Gastroesophageal sphincter (tissue), 4 donors: Measurements from ENCODE around the gene TAF11L3. TPM values are rescaled to one million over a fixed set of nuclear protein-coding genes. Genes with fewer than 3 reads are reported as not detected.
"Not testable (repeated sequence)": the region's sequence is repeated elsewhere in the genome, so short reads cannot be mapped to it uniquely, and the experiment has no call there.

Source experiments
- ATAC-seq: fragments of 150-250 bp; one replicate; pipeline ENCODE4 v1.9.1; 2016; ENCODE audit warnings: mild to moderate bottlenecking, moderate library complexity
- H3K27ac ChIP-seq, 4 donors: fragments of 200-600 bp; sonication (generic) in 3 of 4; 1 replicate in 3 of 4; 2 replicates in 1 of 4; pipeline ENCODE4 v1.5.1; 2016 to 2019
- H3K27me3 ChIP-seq: fragments of 200-600 bp; sonication (generic); one replicate; pipeline ENCODE4 v1.5.1; 2019
- H3K36me3 ChIP-seq, 2 donors: fragments of 200-600 bp; sonication (generic); one replicate each; pipeline ENCODE4 v1.5.1; 2019; ENCODE audit warnings: control low read depth in 1 of 2
- H3K4me1 ChIP-seq, 3 donors: fragments of 200-600 bp; sonication (generic); 1 replicate in 2 of 3; 2 replicates in 1 of 3; pipeline ENCODE4 v1.5.1; 2016 to 2019; ENCODE audit warnings: control low read depth in 2 of 3
- H3K4me3 ChIP-seq, 2 donors: fragments of 200-600 bp; sonication (generic); one replicate each; pipeline ENCODE4 v1.5.1; 2019; ENCODE audit warnings: mild to moderate bottlenecking in 1 of 2, moderate library complexity in 1 of 2
- H3K9me3 ChIP-seq, 3 donors: fragments of 200-600 bp; sonication (generic); one replicate each; pipeline ENCODE4 v1.5.1; 2017 to 2019; ENCODE audit warnings: control low read depth in 2 of 3
- CTCF ChIP-seq, 4 experiments: fragments of 200-600 bp in 2 of 4; fragments of 450-650 bp in 2 of 4; sonication (generic) in 1 of 4; IDR thresholded peaks; one replicate each; pipeline ENCODE4 v1.5.1; 2017 to 2019; ENCODE audit warnings: antibody characterized with exemption in 4 of 4, mild to moderate bottlenecking in 2 of 4, moderate library complexity in 2 of 4
- EP300 ChIP-seq: sonication (generic); formaldehyde crosslinking; IDR thresholded peaks from one replicate; pipeline ENCODE4 v1.6.1; 2017; ENCODE audit warnings: antibody characterized with exemption, mild to moderate bottlenecking
- POLR2A ChIP-seq, 2 donors: fragments of 450-650 bp; IDR thresholded peaks; one replicate each; pipeline ENCODE4 v1.6.1; 2017; ENCODE audit warnings: antibody characterized with exemption in 2 of 2, mild to moderate bottlenecking in 2 of 2, moderate library complexity in 1 of 2
- POLR2AphosphoS5 ChIP-seq: sonication (generic); formaldehyde crosslinking; IDR thresholded peaks from one replicate; pipeline ENCODE4 v1.6.1; 2017; ENCODE audit warnings: antibody characterized with exemption
- whole genome bisulfite sequencing, 2 donors: methylation state at CpG; one replicate each; pipeline ENCODE4 v1.1.5; 2018; ENCODE audit warnings: low coverage in 1 of 2; 5-methylcytosine and 5-hydroxymethylcytosine counted together
- total RNA-seq, 4 donors: library from RNA; depleted of rRNA; stranded (reverse); fragments of >200 nt; gene quantifications; one replicate each; pipeline ENCODE4 v1.1.0, GENCODE V29; 2016

Gene TAF11L3
- total RNA-seq, result not detected

- H3K27ac ChIP-seq, H3K4me3 ChIP-seq, ATAC-seq, H3K27me3 ChIP-seq, H3K4me1 ChIP-seq, H3K36me3 ChIP-seq, H3K9me3 ChIP-seq: not testable (repeated sequence)
- WGBS, 2 donors, result no CpG with 5 or more reads among the region's 15 CpGs
Observed at GRCh38 chr5:17518067-17518466, at the start of gene TAF11L3. Gene TAF11L3 (plus strand): TSS chr5:17518367.

GRCh38 chr5:17470064-17470463 lies 48.1 kb upstream of the TAF11L3 start:
- no peak for ATAC-seq
- Histone ChIP-seq H3K4me3 (no peak overlapping the region), H3K4me1 (no peaks in the 10 kb centered on the region), H3K36me3 (no peaks in the 10 kb centered on the region), H3K27ac (no peak overlapping the region), H3K27me3 (no peaks in the 10 kb centered on the region), H3K9me3 (peaks cover 0 to 9% (median 0%) of the 10 kb centered on the region in 3 donors)
- TF ChIP-seq CTCF (IDR thresholded peaks at IDR 0.05) (no peak), POLR2A (IDR thresholded peaks at IDR 0.05) (no peak), EP300 (no peak), POLR2AphosphoS5 (no peak)

GRCh38 chr5:17475064-17475463 lies 43.1 kb upstream of the TAF11L3 start:
- ATAC-seq, H3K9me3 ChIP-seq: not testable (repeated sequence)

DNA sequence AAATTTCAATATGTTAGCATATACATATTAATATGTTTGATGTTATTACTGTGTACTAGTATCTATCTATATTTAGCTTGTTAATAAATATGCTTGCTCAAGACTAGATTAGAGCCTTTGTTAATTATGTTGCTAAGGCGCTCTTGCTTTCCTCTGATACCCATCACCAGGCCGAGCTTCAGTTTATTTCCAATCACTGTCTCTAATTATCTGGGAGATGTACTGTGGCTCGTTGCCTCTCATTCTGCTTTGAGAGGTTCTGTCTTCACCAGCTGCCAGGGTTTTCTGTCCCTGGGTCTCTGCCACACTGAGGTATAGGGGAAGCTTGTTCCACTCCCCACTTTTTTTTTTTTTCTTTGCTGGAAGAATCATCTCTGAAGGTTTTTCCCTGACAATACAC lies 41.1 kb upstream of the TAF11L3 start:
- Histone ChIP-seq H3K27ac (no peak overlapping the region), H3K4me1 (no peaks in the 10 kb centered on the region), H3K9me3 (no peaks in the 10 kb centered on the region), H3K27me3 (no peaks in the 10 kb centered on the region), H3K4me3 (no peak overlapping the region), H3K36me3 (no peaks in the 10 kb centered on the region)
- no peak for ATAC-seq
- WGBS, 2 donors, result 65 to 70% methylated on average over 3 of the region's 3 CpGs
- TF ChIP-seq EP300, result no peak
- no peak for TF ChIP-seq CTCF (IDR thresholded peaks at IDR 0.05)
- TF ChIP-seq POLR2A (IDR thresholded peaks at IDR 0.05), result no peak
- no peak for TF ChIP-seq POLR2AphosphoS5

More at GRCh38 chr5:17475064-17475463, 43.1 kb upstream of the TAF11L3 start:
- not testable (repeated sequence) for H3K4me3 ChIP-seq, H3K27ac ChIP-seq, H3K36me3 ChIP-seq, H3K27me3 ChIP-seq, H3K4me1 ChIP-seq

DNA sequence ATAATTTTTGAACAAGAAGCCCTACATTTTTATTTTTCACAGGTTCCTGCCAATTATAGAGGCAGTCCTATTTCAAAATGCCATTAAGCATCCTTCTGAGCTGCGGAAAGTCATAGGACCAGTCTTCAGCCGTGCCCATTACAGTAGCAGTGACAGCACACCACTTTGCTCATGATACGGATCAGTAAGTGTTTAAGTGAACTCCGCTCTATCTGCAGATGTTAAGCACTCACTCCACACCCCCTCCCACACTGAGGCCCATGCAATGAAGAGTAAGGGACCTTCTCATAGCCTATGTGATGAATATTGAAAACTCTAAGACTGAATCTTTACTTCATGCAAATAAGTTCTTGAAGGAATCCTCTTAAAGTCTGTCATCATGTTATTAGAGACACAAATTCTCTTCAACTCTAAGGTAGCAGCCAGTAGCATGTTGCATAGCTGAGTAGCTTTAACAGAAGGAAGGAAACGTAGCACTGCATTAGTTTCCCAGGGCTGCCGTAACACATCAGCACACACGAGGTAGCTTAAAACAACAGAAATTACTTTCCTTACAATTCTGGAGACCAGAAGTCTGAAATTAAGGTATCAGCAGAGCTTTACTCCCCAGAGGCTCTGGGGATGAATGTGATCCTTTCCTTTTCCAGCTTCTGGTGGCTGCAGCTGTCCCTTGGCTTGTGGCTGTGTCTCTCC lies 40.4 kb upstream of the TAF11L3 start:
- H3K4me1 ChIP-seq, result no peaks in the 10 kb centered on the region
- no peak overlapping the region for H3K27ac ChIP-seq
- no peak for ATAC-seq
- no peak overlapping the region for H3K4me3 ChIP-seq
- no peaks in the 10 kb centered on the region for H3K9me3 ChIP-seq
- H3K36me3 ChIP-seq, result no peaks in the 10 kb centered on the region
- WGBS, 2 donors, result 52 to 59% methylated on average over 7 of the region's 7 CpGs
- H3K27me3 ChIP-seq, result no peaks in the 10 kb centered on the region
- TF ChIP-seq POLR2A (IDR thresholded peaks at IDR 0.05) (no peak), EP300 (no peak), CTCF (IDR thresholded peaks at IDR 0.05) (no peak), POLR2AphosphoS5 (no peak)

GRCh38 chr5:17481378-17481777 lies 36.8 kb upstream of the TAF11L3 start:
- no peak for ATAC-seq
- 60 to 73% methylated on average over 4 of the region's 4 CpGs for WGBS, 2 donors

More at GRCh38 chr5:17481378-17481777, 36.8 kb upstream of the TAF11L3 start:
- no peak for TF ChIP-seq CTCF (IDR thresholded peaks at IDR 0.05)
- no peak for TF ChIP-seq POLR2AphosphoS5
- no peak for TF ChIP-seq EP300
- no peak for TF ChIP-seq POLR2A (IDR thresholded peaks at IDR 0.05)
- no peaks in the 10 kb centered on the region for H3K9me3 ChIP-seq
- no peak overlapping the region for H3K4me3 ChIP-seq
- no peaks in the 10 kb centered on the region for H3K36me3 ChIP-seq
- no peaks in the 10 kb centered on the region for H3K27me3 ChIP-seq
- H3K27ac ChIP-seq, result no peak overlapping the region
- H3K4me1 ChIP-seq, result no peaks in the 10 kb centered on the region
